K562 (cell line): Measurements from ENCODE around the gene RNF151. TPM values are rescaled to one million over a fixed set of nuclear protein-coding genes. Genes with fewer than 3 reads are reported as not detected.

Experiments used
- BRCA1 ChIP-seq, 2 experiments: fragments of 450-650 bp in 1 of 2; sonication (generic) in 1 of 2; formaldehyde crosslinking in 1 of 2; IDR thresholded peaks; 2 replicates each; pipeline versions ENCODE4 v1.5.0 to v1.6.1; 2017 to 2020; ENCODE audit warnings: mild to moderate bottlenecking in 1 of 2, missing genetic modification reagents in 1 of 2
- CEBPB ChIP-seq: fragments of 450-650 bp; IDR thresholded peaks from 2 replicates; pipeline ENCODE4 v1.6.1; 2016; ENCODE audit warnings: missing genetic modification characterization, missing compliant biosample characterization
- GTF2F1 ChIP-seq: IDR thresholded peaks from 2 replicates; pipeline ENCODE4 v1.6.1; 2011; ENCODE audit warnings: low read depth, low read length, improper control_type of control experiment
- HDAC3 ChIP-seq: fragments of 450-650 bp; IDR thresholded peaks from 2 replicates; pipeline ENCODE4 v1.6.1; 2018; ENCODE audit warnings: borderline replicate concordance, mild to moderate bottlenecking, moderate library complexity; ENCODE audit not compliant: partially characterized antibody
- KDM1A ChIP-seq, 2 experiments: fragments of 450-650 bp; IDR thresholded peaks; 2 replicates each; pipeline ENCODE4 v1.6.1; 2016; ENCODE audit warnings: mild to moderate bottlenecking in 2 of 2
- MTF1 ChIP-seq: fragments of 250-450 bp; sonication (Bioruptor Pico); IDR thresholded peaks from 2 replicates; pipeline ENCODE4 v1.9.0; 2021; ENCODE audit warnings: moderate library complexity, mild to moderate bottlenecking, inconsistent platforms, borderline replicate concordance
- PHF21A ChIP-seq: fragments of 450-650 bp; IDR thresholded peaks from 2 replicates; pipeline ENCODE4 v1.6.1; 2017; ENCODE audit warnings: low read depth, borderline replicate concordance
- PURB ChIP-seq: sonication (generic); formaldehyde crosslinking; IDR thresholded peaks from 2 replicates; pipeline ENCODE4 v1.9.0; 2021; ENCODE audit warnings: low read depth, mild to moderate bottlenecking, missing genetic modification reagents
- RBM22 ChIP-seq: fragments of 200-400 bp; formaldehyde crosslinking; IDR thresholded peaks from 2 replicates; pipeline ENCODE4 v1.6.1; 2018; ENCODE audit warnings: low read length, low read depth; ENCODE audit not compliant: poor library complexity, severe bottlenecking
- SMARCE1 ChIP-seq: fragments of 450-650 bp; IDR thresholded peaks from 2 replicates; pipeline ENCODE4 v1.7.1; 2016; ENCODE audit warnings: mild to moderate bottlenecking
- TEAD2 ChIP-seq: fragments of 450-650 bp; IDR thresholded peaks from 2 replicates; pipeline ENCODE4 v1.6.1; 2016; ENCODE audit warnings: missing genetic modification characterization, control low read depth, missing compliant biosample characterization
- ZBTB17 ChIP-seq: fragments of 450-650 bp; formaldehyde crosslinking; IDR thresholded peaks from 2 replicates; pipeline ENCODE4 v1.4.0; 2020; ENCODE audit warnings: mild to moderate bottlenecking
- ZNF23 ChIP-seq: fragments of 250-450 bp; sonication (Bioruptor Pico); IDR thresholded peaks from 2 replicates; pipeline ENCODE4 v1.4.0; 2020; ENCODE audit warnings: mild to moderate bottlenecking
- ZNF282 ChIP-seq: sonication (generic); formaldehyde crosslinking; IDR thresholded peaks from 2 replicates; pipeline ENCODE4 v1.8.1; 2023; ENCODE audit warnings: missing genetic modification reagents
- ZNF408 ChIP-seq: fragments of 250-450 bp; sonication (Bioruptor Pico); IDR thresholded peaks from 2 replicates; pipeline ENCODE4 v1.4.0; 2020; ENCODE audit warnings: low read depth, mild to moderate bottlenecking, moderate library complexity
- ZNF507 ChIP-seq: conservative IDR thresholded peaks from 2 replicates; pipeline ENCODE4 v1.6.1; 2017; ENCODE audit warnings: missing genetic modification characterization, missing compliant biosample characterization
- ZNF785 ChIP-seq: fragments of 250-450 bp; sonication (Bioruptor Pico); IDR thresholded peaks from 2 replicates; pipeline ENCODE4 v1.4.0; 2020; ENCODE audit warnings: mild to moderate bottlenecking
- polyA plus RNA-seq, 8 experiments: library from polyadenylated mRNA; depleted of rRNA in 4 of 8; stranded (reverse) in 5 of 8; unstranded in 3 of 8; fragments of >200 nt; fragmentation: Nextera tagmentation in 2 of 8; fragmentation: Illumina TruSeq in 1 of 8; extraction: Ambion mirVana in 2 of 8; extraction: Trizol in 1 of 8; gene quantifications; 2 replicates each; pipeline versions ENCODE4 v1.2.1 to v1.2.3, GENCODE V29; 2011 to 2014; ENCODE audit warnings: inconsistent platforms in 1 of 8, missing spikeins in 1 of 8
- total RNA-seq, 7 experiments: library from RNA; depleted of rRNA in 6 of 7; stranded (reverse); fragments of >200 nt in 6 of 7; fragmentation: Illumina TruSeq in 2 of 7; extraction: Trizol in 2 of 7; gene quantifications; 2 replicates each; pipeline versions ENCODE4 v1.2.1 to v1.2.3, GENCODE V29; 2011 to 2021; ENCODE audit warnings: low replicate concordance in 1 of 7
- TF ChIP-seq, protein P1 (sequence below): fragments of 450-650 bp; IDR thresholded peaks from 2 replicates; pipeline ENCODE4 v1.7.1; 2018; ENCODE audit warnings: mild to moderate bottlenecking, low read depth; ENCODE audit not compliant: partially characterized antibody
- TF ChIP-seq, protein P2 (sequence below): sonication (generic); formaldehyde crosslinking; IDR thresholded peaks from 2 replicates; pipeline ENCODE4 v1.8.0; 2022; ENCODE audit warnings: missing genetic modification reagents, mild to moderate bottlenecking, borderline replicate concordance
- TF ChIP-seq, protein P3 (sequence below): fragments of 250-450 bp; sonication (Bioruptor Pico); IDR thresholded peaks from 2 replicates; pipeline ENCODE4 v1.8.0; 2022; ENCODE audit warnings: moderate library complexity, mild to moderate bottlenecking, inconsistent platforms
- TF ChIP-seq, protein P4 (sequence below): IDR thresholded peaks from 2 replicates; pipeline ENCODE4 v1.6.1; 2012; ENCODE audit warnings: low read depth, low read length, improper control_type of control experiment, borderline replicate concordance

The RNF151 gene
- total and polyA plus RNA-seq, 9 of the 15 experiments (the other 6 are each of a cell fraction or from before 2014, with no cell fraction given) = not detected

DNA sequence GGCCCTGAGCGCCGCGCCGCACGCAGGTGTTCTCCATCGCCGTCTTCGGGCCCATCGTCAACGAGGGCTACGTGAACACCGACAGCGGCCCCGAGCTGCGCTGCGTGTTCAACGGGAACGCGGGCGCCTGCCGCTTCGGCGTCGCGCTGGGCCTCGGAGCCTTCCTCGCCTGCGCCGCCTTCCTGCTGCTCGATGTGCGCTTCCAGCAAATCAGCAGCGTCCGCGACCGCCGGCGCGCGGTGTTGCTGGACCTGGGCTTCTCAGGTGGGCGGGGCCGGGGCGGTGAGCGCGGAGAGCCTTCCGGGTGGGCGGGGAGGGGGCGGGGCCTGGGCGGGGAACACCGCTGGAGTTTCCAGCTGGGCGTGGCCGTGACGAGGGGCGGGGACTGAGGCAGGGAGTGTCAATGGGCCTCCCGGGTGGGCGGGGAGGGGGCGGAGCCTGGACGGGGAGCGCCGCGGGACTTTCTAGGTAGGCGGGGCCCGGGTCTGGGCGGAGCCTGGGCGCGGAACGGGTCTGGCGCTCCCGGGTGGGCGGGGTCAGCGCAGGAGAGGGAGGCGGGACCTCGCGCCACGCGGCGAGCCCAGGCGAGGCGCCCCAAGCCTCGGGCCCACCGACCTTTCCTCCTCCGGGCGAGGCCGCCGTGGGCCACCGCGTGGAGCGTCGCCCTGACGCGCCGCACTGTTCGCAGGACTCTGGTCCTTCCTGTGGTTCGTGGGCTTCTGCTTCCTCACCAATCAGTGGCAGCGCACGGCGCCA lies 25.5 kb downstream of the RNF151 start (continued):
- TF ChIP-seq MTF1 (no peak), ZNF23 (CRISPR knock-in tag) (no peak), RBM22 (no peak), BRCA1 (IDR thresholded peaks at IDR 0.05) (no peak), BRCA1 (CRISPR knock-in tag; IDR thresholded peaks at IDR 0.05) (no peak), KDM1A (IDR thresholded peaks at IDR 0.05) (no peak), ZNF507 (tag) (no peak), HDAC3 (no peak), SMARCE1 (no peak), ZNF785 (CRISPR knock-in tag) (no peak), ZNF408 (CRISPR knock-in tag) (no peak), CEBPB (tag) (no peak), TEAD2 (tag) (no peak), ZBTB17 (peak; percentile 51; the same call in 1 of the 2 replicates), PHF21A (no peak), ZNF282 (CRISPR knock-in tag) (peak; percentile 85; the same call in 1 of the 2 replicates), GTF2F1 (no peak), PURB (CRISPR knock-in tag) (no peak)
- TF ChIP-seq, protein P1, sequence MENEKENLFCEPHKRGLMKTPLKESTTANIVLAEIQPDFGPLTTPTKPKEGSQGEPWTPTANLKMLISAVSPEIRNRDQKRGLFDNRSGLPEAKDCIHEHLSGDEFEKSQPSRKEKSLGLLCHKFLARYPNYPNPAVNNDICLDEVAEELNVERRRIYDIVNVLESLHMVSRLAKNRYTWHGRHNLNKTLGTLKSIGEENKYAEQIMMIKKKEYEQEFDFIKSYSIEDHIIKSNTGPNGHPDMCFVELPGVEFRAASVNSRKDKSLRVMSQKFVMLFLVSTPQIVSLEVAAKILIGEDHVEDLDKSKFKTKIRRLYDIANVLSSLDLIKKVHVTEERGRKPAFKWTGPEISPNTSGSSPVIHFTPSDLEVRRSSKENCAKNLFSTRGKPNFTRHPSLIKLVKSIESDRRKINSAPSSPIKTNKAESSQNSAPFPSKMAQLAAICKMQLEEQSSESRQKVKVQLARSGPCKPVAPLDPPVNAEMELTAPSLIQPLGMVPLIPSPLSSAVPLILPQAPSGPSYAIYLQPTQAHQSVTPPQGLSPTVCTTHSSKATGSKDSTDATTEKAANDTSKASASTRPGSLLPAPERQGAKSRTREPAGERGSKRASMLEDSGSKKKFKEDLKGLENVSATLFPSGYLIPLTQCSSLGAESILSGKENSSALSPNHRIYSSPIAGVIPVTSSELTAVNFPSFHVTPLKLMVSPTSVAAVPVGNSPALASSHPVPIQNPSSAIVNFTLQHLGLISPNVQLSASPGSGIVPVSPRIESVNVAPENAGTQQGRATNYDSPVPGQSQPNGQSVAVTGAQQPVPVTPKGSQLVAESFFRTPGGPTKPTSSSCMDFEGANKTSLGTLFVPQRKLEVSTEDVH = no peak
- TF ChIP-seq, protein P2, sequence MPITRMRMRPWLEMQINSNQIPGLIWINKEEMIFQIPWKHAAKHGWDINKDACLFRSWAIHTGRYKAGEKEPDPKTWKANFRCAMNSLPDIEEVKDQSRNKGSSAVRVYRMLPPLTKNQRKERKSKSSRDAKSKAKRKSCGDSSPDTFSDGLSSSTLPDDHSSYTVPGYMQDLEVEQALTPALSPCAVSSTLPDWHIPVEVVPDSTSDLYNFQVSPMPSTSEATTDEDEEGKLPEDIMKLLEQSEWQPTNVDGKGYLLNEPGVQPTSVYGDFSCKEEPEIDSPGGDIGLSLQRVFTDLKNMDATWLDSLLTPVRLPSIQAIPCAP (CRISPR knock-in tag) = no peak
- TF ChIP-seq, protein P3, sequence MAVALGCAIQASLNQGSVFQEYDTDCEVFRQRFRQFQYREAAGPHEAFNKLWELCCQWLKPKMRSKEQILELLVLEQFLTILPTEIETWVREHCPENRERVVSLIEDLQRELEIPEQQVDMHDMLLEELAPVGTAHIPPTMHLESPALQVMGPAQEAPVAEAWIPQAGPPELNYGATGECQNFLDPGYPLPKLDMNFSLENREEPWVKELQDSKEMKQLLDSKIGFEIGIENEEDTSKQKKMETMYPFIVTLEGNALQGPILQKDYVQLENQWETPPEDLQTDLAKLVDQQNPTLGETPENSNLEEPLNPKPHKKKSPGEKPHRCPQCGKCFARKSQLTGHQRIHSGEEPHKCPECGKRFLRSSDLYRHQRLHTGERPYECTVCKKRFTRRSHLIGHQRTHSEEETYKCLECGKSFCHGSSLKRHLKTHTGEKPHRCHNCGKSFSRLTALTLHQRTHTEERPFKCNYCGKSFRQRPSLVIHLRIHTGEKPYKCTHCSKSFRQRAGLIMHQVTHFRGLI = no peak
- TF ChIP-seq, protein P4, sequence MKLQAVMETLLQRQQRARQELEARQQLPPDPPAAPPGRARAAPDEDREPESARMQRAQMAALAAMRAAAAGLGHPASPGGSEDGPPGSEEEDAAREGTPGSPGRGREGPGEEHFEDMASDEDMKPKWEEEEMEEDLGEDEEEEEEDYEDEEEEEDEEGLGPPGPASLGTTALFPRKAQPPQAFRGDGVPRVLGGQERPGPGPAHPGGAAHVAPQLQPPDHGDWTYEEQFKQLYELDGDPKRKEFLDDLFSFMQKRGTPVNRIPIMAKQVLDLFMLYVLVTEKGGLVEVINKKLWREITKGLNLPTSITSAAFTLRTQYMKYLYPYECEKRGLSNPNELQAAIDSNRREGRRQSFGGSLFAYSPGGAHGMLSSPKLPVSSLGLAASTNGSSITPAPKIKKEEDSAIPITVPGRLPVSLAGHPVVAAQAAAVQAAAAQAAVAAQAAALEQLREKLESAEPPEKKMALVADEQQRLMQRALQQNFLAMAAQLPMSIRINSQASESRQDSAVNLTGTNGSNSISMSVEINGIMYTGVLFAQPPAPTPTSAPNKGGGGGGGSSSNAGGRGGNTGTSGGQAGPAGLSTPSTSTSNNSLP = no peak
